Fibroblast of skin of left quadriceps (primary cell): ENCODE measurements around the gene OR6C6.
"Not testable (repeated sequence)": the region's sequence is repeated elsewhere in the genome, so short reads cannot be mapped to it uniquely, and the experiment has no call there.

Experiments used
- DNase-seq, 2 experiments: peaks; one replicate each; pipeline ENCODE4 v3.0.0-alpha.2; 2013; ENCODE audit warnings: low read depth in 2 of 2

The OR6C6 gene

DNA sequence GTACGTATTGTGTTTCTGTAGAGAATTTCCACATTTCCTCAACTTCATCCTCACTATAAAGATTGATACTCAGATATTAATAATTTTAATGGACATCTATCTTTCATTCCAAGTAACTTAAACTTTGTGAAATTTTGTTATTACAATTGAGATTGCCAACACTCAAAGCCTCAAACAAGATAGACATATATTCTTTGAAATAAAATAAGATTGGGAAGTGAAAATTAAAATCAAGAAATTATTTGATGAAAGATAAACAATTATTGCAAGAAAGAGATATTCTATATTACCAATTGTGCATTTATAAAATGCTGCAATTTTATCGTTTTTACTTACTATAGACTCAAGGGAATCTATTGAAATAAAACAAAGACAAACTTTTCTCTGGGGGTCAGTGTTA, at the start of gene OR6C6:
Gene OR6C6, minus strand, starts transcription at position 101 of the 400 bp plus-strand sequence. CDS start 1,337 bp downstream, outside the sequence.
- DNase-seq, result no peak

DNA sequence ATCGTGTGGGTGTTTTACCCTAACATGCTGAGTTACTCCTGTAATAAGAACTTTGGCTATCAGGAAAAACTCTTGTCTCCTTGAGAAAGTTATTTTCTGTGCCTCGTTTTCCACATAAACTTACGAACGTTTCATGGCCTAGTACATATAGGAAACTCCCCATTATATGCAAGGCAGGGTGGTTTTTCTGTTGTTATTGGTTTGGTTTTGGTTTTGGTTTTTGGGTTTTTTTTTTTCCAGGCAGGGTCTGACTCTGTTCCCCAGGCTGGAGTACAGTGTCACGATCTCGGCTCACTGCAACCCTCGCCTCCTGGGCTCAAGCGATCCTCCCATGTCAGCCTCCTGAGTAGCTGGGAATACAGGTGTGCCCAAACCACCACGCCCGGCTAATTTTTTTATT, 39.6 kb upstream of the OR6C6 start:
- DNase-seq, result no peak

DNA sequence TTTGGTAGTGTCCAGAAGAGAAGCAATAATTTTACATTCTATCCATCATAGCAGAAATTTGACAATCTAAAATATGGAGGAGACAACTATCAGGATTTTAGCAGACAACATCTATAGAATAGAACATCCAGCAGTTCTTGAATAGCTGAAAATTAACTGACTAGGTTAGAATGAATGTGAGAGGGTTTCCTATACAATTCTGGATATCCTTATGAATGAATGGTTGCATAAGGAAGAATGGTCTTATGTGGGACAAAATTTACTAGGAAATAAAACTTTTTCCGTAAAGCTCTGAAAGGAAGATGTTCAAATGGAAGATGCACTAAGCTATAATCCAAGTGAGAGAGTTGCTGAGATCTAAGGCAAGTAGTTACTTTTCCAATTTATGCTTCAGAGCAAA, 34.1 kb upstream of the OR6C6 start, which contains the start of gene OR6C3:
Gene OR6C3, plus strand, starts transcription at position 301 of the 400 bp plus-strand sequence. CDS start 955 bp downstream, outside the sequence.
- no peak for DNase-seq

- not testable (repeated sequence) for DNase-seq
These were observed 29.4 kb upstream of the OR6C6 start for GRCh38 chr12:55325801-55326200.

DNA sequence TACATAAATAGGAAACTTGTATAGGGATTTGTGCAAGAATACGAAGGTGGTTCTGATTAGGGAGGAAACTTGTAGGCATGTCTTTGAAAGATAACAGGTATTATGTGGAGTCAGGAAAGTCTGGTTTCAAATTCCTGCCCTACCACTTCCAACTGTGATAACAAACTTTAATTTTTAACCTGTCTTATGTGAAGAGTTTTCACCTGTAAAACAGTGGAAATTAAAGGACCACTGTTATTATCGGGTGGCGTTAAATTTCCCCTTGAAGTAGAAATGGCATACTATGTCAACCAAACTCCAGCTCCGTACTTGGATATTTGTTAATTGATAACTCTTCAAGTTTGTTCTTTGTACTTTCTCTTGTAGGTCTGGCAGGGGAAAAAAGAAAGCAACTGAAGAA, 23.8 kb upstream of the OR6C6 start:
- no peak for DNase-seq

DNA sequence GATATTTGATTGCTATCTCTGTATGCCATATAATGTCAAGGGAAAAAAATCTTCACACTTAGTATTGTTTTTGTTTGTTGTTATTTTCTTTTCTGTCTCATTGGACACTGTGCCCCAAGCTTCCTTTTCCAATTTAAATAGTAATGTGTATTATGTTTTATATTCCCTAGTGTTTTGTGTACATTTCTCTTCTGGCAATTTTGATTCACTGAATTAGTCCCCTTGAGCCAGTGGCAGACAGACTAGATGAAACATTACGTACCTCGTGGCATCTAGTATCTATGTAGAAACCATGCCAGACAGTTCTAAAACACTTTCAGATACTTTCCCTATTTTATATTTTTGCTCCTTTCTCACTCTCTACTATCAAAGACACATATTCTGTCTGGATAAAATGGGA, 17.7 kb upstream of the OR6C6 start, which contains the start of gene OR6C1:
Gene OR6C1, plus strand, starts transcription at position 301 of the 400 bp plus-strand sequence. CDS start 6,257 bp downstream, outside the sequence.
- no peak for DNase-seq

- DNase-seq, result no peak
These were observed 6.4 kb downstream of the OR6C6 start for GRCh38 chr12:55289999-55290398.

GRCh38 chr12:55280991-55281390, 15.4 kb downstream of the OR6C6 start:
- no peak for DNase-seq

- DNase-seq, result no peak
These were observed 38.1 kb downstream of the OR6C6 start for GRCh38 chr12:55258303-55258702.

- DNase-seq, result no peak
These were observed 39.5 kb downstream of the OR6C6 start for GRCh38 chr12:55256831-55257230.

DNA sequence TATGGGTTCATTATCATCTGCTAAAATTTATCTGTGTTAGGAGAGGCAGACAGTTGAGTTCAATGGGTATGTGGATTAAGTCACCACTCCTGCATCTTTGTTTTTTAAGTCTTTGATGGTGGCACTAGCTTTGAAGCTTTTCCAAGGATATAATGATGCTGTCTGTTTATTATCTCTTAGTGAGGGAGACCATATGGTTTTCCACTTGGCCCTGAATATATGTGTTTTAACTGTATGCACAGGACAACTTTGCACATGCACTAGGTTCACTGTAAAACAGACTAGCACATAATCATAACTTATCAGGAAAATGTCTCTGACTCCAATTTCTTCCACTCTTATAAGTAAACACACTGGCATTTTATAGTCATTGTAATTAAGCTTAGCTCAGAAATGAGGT, 43.1 kb downstream of the OR6C6 start:
- no peak for DNase-seq

DNA sequence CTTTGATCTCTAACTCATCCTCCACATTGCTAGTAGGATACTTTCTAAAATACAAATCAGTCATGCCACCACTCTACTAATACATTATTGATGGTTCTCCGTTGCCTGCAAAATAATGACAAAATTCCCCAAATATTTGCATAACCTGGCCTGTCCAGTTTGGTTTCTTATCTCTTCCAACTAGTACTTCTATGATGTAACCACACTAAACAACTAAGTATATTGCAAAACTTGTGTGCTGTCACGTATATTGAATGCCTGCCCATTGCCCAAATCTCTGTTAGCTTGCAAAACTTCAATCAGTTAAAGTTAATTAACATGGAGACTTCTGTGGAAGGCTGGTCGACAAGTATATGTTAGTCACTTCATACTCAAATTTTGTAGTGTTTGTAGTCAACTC, 45.4 kb downstream of the OR6C6 start:
- no peak for DNase-seq

GRCh38 chr12:55246159-55246558, 50.2 kb downstream of the OR6C6 start:
- no peak for DNase-seq

DNA sequence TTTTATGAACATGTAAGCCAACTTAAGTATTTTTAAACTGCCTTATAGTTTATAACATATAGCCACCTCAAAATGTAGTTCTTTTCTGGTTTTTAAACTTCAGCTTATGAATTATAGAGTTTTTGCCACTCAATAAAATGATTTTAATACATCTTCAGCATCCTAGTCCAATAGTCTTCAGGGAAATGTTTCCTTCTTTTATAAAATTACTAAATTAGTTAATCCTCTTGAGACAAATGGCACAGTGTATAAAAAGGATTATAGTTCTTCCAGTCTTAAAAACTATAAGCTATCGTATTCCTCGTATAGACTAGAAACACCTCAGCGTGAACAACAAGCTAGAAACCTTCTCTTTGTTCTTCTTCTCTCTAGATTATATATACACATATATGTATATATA, 52.1 kb downstream of the OR6C6 start, which contains the start of gene OR6C74:
Gene OR6C74, plus strand, starts transcription at position 301 of the 400 bp plus-strand sequence. CDS start 2,679 bp downstream, outside the sequence.
- DNase-seq, result no peak
